Left renal cortex interstitium (tissue), 4 donors: ENCODE results near the gene CD300C. TPM values are rescaled to one million over a fixed set of nuclear protein-coding genes. Genes with fewer than 3 reads are reported as not detected.
"Not testable (repeated sequence)": the region's sequence is repeated elsewhere in the genome, so short reads cannot be mapped to it uniquely, and the experiment has no call there.

Experiments
- DNase-seq, 4 donors: peaks; one replicate each; pipeline ENCODE4 v3.0.0-alpha.2; 2013; ENCODE audit warnings: low read depth in 4 of 4, low spot score in 2 of 4, missing footprints in 1 of 4
- polyA plus RNA-seq, 4 donors: library from polyadenylated mRNA; unstranded; fragments of 120-200 nt; gene quantifications; one replicate each; pipeline ENCODE4 v1.2.1, GENCODE V29; 2013; ENCODE audit not compliant: insufficient read length in 4 of 4

CD300C gene
- polyA plus RNA-seq, 4 donors: 0.30 to 0.39 (median 0.31) TPM

DNA sequence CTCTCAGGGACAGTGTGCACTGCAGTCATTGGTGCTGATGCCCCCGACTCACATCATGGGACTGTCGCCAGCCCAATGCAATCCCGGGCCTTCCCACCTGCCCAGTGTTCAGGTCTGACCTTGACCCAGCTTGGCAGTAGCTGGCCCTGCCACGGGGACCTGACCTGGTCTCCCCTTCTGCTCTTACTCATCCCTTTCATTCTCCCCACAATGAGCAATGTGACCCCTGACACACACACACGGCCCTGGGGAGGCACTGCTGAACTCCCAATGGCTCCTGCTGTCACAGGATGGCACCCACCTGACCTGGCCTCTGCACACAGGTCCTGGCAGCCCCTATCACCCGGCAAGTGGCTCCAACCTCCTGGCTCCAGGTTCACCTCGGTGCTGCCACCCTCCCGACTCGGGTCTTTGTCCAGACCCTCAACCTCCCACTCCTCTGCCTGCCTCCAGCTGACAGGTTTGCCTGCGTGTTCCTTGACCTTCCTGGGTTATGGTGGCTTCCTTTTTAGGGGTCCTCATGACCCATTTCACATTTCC is 6.6 kb downstream of the CD300C start:
- DNase-seq: no peak

DNA sequence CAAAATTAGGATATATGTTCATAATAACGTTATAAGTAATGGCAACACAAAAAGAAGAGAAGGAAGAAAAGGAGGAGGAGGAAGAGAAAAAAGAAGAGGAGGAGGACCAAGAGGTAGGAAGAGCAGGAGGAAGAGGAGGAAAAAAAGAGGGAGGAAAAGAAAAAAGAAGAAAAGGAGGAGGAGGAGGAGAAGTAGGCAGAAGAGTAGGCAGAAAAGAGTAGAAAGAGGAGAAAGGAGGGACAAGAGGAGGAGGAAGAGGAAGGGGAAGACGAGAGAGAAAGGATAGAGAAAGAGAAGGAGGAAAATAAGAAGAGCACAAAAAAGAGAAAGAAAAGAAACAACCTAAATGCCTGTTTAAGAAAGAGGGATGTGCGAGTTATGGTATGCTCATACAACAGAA is 9.0 kb downstream of the CD300C start:
- DNase-seq: no peak

DNA sequence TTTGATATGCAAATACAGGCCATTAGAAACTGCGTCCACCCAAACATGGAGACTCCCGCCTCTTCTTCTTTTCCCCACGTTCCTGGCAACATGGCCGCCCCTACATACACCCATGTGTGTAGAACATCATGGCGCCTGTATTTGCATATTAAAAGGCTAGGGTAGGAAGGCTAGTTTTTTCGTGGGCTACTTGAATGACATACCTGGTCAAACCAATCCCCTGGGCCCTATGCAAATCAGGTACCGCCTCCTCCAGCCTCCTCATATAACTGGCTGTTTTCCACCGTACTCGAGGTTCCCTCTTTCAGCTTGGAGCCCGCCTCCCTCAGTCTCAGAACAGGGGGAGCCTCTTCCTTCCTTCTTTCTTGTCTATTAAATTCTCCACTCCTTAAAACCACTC is 13.8 kb downstream of the CD300C start:
- no peak for DNase-seq

DNA sequence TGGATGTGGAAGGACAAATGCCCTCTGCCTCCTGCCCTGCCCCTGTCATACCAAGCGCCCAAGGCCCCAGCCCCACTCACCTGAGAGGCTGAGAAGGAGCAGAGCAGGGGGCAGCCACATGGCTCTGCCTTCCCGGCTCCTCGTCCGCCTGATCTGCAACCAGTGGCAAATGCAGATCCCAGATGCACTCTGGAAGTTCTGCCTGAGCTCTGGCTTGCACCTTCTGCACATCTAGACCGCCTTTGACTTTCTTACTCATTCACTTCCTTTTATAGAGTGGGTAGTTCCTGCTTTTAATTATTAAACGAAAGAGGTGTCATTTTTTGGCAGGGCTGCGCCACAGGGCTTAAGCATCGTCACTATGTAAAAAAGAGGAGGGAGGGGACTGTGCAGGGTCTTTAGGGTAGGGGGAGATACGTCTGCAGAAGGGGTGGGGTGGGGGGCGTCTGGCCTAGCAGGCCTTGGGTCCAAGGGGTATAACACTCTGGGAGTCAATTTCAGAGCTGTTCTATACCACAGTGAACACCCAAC is 14.6 kb downstream of the CD300C start, which contains the start of gene CD300LB:
CD300LB (minus strand) TSS at position 245 of the 531 bp plus-strand sequence; CDS start at position 120, 125 bp downstream.
- no peak for DNase-seq

DNA sequence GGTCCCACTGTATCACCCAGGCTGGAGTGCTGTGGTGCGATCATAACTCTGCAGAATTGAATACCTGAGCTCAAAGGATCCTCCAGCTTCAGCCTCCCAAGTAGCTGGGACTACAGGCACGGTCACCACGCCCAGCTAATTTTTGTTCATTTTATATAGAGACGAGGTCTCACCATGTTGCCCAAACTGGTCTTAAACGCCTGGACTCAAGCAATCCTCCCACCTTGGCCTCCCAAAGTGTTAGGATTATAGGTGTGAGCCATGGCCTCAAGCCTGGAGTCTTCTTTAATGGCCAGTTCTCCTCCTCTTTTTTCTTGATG is 15.1 kb downstream of the CD300C start:
- no peak for DNase-seq

DNA sequence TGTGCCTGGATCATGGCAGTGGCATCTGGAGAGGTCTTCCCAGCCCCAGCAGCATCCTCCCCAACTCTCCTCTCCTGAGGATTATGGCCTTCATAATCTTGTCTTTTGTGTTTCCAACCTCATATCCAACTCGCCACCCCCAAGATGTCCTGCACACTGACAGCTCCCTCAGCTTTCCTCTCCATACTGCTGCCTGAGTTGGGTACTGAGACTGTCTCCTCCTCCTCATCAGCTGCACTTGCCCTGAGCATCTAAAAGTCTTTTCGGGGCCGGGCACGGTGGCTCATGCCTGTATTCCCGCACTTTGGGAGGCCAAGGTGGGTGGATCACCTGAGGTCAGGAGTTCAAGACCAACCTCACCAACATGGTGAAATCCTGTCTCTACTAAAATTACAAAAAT is 16.7 kb downstream of the CD300C start:
- no peak for DNase-seq

DNA sequence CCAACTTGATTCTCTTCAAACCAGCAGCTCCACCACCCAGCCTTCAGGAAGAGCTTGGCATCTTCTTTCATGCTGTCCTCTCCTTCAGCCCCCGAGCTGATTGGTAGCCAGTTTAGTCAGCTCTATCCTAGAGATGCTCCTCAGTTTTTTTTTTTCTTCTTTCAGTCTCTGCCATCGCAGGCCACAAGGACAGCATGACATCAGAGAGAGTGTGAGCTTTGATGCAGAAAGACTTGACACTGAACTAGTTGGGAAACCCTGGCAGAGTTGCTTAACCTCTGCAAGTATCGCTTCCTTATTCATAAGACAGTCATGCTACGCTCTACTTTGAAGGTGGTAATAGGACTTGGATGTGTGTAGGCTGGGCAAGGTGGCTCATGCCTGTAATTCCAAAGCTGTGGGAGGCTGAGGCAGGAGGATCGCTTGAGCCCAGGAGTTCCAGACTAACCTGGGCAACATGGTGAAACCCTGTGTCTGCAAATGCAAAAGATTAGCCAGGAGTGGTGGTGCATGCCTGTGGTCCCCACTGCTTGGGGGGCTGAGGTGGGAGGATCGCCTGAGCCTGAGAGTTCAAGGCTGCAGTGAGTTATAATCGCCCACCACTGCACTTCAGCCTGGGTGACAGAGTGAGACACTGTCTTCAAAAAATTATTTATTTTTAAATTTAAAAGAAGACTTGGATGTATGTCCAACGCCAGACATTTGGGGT is 17.3 kb downstream of the CD300C start:
- no peak for DNase-seq

DNA sequence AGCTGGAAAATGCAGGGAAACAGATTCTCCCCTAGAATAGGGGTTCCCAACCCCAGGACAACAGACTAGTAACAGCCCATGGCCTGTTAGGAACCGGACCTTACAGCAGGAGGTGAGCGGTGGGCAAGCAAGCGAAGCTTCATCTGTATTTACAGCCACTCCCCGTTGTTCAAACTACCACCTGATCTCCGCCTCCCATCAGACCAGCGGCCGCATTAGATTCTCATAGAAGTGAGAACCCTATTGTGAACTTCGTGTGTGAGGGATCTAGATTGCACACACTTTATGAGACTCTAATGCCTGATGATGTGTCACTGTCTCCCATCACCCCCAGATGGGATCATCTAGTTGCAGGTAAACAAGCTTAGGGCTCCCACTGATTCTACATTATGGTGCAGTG is 18.2 kb downstream of the CD300C start:
- DNase-seq: no peak

DNA sequence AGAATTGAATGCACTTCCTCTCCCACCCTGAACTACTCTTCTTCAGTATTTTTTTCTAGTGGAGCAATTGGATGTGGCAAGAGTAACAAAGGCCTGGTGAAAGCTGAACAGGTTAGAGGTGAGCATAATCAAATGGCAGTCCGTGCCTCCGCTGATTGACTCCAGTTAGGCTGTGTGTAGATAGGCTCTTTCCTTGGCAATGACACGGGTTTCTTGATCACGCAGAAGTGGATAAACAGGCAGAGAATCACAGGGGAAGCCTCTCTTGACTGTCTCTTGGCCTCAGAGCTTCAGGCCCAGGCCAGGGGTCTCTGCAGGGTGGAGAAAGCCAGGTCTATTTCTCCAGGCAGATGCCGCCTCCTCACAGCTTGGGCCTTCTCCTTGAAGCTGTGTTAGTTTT is 18.8 kb downstream of the CD300C start:
- no peak for DNase-seq

DNA sequence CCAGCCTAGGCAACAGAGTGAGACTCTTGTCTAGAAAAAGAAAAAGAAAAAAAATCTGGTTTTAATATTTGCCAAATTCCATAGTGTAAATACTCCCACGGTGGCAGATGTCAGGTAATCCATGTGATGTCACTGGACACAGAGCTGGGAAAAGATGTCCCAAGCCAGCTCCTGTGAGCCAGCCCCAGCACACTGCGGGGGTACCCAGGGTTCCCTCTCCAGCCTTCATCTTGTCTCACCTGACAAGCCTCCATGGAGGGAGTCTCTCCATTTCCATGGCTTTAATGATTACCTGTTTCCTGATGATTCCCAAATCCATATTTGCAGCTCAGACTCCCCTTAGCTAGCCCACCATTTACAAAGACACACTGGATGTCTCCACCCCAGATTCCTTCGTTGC is 19.2 kb downstream of the CD300C start:
- DNase-seq: no peak

DNA sequence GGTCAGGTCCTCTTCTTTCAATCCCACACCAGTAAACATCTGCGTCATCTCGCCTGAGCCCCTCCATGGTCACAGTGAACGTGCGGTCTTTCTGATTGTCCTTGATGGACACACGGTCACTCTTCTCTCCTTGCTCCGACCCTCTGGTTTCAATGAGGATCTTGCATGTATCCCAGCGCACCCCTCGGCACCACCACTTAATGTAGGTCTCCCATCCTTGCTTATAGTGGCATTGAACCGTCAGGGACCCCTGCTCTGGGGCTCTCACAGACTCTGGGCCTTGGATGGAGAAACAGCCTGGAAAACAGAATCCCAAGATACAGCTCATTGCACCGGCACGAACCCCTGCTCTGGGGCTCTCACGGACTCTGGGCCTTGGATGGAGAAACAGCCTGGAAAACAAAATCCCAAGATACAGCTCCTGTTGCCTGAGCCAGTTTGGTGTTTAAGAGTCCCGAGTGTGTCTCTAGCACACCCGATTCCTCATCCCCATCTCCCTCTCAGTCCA is 20.1 kb downstream of the CD300C start:
- DNase-seq: no peak

DNA sequence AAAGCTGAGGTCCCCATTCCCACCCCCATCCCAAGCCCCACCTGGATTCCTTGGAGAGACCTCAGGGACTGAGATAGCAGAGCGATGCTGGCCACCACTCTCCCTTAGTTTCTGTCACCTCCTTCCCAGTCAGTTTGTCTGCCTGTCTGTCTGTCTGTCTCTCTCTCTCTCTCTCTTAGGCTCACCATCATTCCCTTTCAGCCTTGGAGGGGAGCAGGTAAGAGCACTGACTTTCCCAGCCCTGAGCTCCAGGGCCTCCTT is 20.5 kb downstream of the CD300C start:
- DNase-seq: no peak

DNA sequence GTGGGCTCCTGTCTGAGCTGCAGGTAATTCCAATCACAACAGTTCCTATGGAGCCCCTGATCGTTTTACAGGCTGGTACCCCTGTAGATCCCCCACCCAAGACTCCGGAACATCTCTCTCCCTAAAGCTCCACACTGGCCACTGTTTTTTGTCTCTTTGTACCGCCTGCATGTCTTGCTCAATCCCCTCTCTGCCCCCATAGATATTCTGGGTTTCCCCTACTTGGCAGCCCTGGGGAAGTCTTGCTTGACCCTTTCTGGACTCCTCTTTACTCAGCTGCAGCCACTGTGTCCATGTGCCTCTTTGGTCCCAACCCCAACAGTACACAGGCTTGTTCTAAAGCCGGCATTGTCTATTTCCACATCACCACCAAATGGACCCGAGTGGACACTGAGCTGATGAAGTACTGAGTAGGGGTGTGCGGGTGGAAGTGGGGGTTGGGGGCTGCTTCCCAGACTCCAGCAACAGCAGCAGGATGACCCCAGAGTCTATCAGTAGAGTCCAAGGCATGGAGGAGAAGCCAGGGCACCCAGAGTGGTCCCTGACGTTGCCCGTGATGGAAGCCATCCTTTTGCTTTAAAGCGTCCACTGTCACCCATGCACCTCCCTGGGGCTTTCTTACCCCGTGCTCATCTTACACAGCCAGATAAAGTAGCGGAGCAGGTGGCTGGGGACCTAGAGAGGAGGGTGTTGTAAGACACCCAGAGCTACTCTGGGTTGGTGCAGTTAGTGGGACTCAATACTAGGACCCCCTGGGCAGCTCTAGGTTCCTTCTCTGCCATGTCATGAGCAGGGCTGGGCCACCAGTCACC is 21.1 kb downstream of the CD300C start:
- DNase-seq: no peak

DNA sequence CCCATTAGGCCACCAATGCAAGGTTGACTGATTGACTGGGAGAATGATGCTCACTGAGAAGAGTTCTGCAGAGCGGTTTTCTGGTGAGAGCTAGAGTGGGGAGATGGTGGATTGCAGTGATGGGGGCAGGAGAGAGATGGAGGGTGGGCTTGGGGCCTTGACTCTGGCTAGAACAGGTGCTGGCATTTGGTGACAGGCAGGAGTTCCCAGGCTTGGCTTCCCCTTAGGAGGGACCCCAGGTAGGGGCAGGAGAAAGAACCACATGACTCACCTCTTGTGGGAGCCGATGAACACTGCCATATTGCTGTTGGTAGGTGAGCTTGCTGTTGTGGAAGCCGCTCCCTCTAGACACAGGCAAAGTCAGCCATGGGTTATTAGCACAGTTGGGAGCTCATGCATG is 22.6 kb downstream of the CD300C start:
- DNase-seq: no peak

DNA sequence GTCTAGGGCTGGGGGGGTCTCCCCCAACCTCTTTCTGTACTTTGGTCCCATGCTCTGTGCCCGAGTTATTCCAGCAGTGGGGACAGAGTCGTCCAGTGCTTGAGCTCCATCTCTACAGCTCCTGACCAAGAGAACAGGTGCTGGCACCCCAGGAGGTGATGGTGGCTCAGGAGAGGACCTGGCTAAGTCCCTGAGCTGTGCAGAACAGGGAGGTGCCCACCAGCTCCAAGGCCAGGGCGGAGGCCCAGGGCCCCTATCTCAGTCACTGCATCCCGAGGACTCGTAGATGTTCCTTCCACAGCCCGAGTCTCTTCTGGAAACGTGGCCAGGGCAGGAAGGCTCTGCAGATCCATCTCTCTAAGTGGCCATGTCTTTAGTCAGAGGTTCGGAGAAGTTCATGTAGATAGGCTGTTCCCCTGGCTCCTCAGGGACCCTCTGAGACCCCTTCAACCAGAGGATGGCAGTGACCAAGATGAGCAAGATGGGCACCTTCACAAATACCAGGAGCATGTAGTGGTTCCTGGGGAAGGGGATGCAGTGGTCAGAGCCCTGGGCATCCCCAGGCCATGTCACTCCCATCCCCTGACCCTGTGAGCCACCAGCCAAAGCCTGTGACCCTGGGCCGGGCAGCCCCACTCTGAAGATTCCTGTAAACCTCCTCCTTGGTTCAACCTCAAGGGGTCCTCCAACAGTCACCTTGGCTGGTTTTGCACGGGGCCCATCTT is 23.4 kb downstream of the CD300C start:
- no peak for DNase-seq

DNA sequence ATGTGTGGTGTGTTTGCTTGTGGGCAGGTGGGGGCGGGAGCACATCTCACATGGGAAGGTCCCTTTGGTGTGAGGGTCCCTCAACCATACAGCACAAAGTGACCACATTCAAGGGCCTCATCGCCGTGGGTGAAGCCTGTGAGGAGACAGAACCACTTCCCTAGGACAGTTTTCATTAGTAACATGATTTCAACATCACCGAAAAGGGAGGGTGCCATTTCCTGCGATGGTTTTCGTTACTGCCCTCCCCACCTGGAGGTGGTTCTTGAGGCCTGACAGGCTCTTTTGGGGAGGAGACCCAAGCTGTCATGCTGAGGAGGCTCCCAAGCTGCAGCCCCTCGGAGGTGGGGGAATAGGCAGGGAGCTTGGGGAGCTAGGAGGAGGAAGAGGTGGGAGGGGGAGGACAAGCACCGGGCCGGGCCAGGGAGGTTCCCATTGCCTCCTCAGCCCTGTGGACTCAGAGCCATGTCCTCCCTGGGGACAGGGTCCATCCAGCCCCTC is 24.2 kb downstream of the CD300C start:
- DNase-seq: no peak

DNA sequence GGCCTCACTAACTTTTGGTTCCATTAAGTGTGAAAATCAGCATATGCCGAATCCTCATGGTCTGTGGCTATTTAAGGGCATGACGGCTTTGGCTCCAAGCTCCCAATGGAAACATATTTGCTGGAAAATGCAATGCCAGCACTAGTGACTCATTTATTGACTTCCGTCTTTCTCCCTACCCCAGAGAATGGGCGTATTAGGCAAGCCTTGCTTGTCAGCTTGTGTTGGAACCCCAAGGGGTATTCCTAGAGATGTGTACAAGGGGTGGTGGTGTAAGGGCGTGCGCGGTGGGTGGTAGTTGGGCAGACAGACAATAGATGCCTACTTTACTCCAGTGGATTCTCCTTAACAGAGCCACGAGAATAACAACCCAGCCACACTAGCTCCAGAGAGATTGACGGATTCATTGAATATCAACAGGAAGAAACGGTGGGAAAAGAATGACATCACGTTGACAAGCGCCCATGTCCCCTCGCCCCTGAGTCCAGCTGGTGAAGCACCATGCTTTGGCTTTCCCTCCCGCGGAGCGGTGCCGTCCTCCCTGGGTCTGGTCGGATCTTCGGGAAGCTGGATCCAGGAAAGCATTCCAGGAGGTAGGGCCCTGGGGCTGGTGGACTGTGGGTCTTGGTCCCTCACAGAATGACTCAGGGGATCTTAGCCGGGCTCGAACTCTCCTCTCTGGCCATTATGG is 25.0 kb downstream of the CD300C start:
- no peak for DNase-seq

DNA sequence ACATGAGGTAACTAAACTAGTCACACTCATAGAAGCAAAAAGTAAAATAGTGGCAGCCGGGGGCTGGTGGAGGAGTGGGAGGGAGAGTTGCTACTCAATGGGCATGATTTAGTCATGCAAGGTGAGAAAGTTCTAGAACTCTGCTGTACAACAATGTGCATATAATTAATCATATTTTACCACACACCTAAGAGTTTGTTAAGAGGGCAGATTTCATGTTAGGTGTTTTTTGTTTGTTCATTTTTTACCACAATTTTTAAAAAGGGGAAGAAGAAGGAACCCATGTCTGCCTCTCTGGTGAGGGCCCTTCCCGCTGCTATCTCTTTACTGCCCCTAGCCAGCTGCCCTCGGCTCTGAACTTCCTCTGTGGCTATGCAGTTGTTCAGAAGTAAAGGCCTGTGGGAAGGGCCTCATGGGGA is 25.9 kb downstream of the CD300C start:
- no peak for DNase-seq

DNA sequence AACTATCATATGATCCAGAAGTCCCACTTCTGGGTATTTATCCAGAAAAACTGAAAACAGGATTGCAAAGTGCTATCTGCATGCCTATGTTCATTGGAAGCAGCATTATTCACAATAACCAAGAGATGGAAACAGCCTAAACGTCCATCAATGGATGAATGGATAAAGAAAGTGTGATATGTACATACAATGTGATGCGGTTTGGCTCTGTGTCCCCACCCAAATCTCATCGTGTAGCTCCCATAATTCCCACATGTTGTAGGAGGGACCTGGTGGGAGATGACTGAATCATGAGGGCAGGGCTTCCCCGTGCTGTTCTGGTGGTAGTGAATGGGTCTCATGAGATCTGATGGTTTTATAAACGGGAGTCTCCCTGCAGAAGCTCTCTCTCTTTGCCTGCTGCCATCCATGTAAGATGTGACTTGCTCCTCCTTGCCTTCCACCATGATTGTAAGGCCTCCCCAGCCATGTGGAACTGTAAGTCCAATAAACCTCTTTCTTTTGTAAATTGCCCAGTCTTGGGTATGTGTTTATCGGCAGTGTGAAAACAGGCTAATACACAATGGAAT is 27.4 kb downstream of the CD300C start:
- DNase-seq: not testable (repeated sequence)
